ENCODE results near the gene NAA10.

Gene NAA10

DNA sequence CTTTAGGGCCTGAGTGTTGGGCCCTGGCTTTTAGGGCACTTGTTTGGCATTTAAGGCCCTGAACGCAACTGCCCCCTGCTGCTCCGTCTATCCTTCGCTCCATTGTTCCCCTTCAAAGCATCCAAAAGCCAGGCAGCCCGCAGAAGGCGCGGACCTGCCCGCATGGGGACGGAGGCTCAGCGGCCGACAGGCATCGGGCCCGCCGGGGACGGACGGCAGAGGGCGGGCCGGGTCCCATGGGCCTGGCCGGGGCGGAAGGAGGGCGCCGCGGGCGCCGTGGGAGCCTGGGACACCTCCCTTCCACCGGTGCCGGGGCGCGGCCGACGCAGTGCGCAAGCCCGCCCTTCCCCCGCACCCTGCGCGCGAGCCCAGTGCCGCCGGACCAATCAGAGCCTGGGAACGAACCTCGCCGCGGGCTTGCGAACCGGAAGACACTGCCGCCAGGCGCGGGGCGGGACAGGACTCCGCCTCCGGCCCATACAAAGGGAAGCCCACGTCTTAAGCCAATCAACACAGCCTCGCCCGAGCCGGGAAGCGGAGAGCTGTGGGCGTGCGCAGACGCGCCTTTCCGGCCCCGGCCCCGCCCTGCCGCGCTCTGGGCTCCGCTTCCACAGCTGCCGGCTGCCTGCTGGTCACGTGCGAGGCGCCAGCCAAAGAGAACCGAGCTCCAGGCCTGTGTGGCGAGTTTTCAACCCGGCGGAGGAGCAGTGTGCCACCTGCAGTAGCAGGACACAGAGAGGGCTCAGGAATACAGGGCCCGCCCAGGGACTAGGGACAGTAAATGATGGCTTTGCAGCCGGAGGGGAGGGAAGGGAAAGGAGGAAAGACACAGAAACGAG is 6.7 kb downstream of the NAA10 start:
- DNase-seq = peak; percentile 76 to 88 (median 82)

DNA sequence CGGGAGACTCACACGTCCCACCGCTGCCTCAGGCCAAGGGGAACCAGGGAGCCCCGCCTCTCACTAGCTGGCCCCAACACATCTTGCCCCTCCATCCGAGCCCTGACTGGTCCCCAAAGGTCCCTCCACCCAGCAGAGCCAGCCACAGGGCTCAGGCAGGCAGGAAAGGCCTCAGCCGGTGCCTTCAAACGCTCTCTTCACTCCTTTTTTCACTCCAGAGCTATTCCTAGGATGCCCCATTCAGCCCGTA is 7.2 kb downstream of the NAA10 start:
- no peak for DNase-seq

GRCh38 chrX:153926858-153927671 is 7.8 kb downstream of the NAA10 start:
- peak in 3 of 4 experiments; percentile 30 to 59 (median 58) for DNase-seq

DNA sequence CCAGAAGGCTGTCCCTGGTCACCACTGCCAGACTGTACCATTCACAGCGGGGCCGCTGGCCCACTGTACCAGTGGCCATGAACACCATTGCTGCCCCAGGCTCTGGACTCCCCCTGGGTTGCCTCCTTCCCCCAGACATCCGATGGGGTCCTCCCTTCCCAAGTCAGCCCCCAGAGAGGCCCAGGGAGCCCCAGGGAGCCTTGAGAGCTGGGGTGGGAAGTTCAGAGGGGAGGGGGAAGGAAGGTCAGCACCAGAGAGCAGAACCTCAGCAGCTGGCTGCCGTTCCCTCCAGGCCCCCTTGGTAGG is 8.3 kb downstream of the NAA10 start:
- DNase-seq = no peak

GRCh38 chrX:153925739-153926551 is 8.9 kb downstream of the NAA10 start, which contains the start of gene ARHGAP4:
ARHGAP4 (minus strand) TSS chrX:153926264; CDS start chrX:153926202, 62 bp downstream.
- peak in 1 of 4 experiments; percentile 18 for DNase-seq

GRCh38 chrX:153925387-153925738 is 9.5 kb downstream of the NAA10 start:
- no peak for DNase-seq

DNA sequence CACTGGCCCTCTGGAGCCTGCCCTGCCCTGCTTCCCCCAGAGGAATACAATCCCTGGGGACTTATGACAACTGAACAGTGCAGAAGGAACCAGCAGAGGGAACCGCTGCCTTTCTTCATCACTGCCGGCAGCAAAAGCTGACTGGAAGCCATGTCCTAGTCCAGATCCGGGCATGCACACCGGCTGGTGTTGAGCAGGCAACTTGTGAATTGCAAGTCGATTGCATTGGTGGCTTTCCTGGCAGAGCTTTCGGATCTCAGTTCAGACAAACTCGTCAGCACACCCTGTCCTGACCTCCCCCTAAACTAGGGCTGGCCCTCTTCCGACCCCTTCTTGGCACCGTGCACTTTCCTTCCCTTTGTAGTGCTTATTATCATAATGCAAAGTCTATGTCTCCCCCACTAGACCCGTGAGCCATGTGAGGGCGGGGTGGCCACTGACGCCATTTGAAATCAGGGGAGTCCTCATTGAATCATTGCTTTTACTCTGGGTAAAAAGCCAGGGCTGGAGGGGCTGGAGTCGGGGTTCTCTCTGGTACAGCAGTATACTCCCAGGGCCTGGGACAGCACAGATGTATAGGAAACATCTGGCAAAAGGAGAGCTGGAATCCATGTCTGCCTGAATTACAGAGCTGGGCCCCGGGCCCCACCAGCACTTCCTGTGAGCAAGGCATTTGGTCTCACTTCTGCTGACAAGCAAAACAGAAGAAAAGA is 10.5 kb downstream of the NAA10 start:
- peak in 1 of 4 experiments; percentile 10 for DNase-seq

DNA sequence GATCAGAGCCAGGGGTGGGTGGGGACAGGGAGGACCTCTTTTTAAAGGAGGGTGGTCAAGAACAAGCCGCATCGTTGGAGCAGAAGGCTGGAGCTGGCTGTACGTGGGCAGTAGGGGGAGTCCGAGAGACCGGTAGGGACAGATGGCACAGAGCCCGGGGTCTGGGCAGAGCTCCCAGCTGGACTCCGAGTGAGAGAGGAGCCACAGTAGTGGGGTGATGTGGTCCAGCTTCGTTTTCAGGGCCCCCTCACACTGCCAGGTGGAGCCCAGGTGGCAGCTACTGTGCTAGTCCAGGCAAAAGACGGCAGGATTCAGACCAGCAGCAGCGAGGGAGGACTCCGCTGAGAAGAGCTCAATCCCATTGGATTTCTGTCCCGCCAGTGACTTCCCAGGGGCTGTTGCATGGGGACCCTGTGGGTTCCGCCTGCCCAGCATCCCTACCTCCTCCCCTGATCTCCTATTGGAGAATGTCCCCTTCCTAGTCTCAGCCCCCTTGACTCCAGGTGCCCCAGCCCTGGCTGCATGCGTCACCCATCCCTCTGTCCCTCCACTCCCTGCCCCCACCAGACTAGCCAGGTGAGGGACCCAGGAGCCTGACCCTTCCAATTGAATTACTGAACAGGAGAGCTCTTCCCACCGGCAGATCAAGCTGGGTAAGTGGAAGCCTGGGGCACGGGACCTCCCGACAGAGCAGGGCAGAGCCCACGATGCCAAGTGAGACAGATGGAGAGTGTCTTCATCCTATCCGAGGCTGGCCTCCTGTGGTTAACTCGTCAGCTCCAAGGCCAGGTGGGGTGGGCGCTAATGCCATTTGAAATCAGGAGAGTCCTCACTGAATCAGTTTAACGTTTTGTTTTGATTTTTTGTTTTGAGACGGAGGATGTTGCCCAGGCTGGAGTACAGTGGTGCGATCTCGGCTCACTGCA is 11.6 kb downstream of the NAA10 start:
- no peak for DNase-seq

- DNase-seq = no peak
Measured at GRCh38 chrX:153921511-153922446, 13.1 kb downstream of the NAA10 start.

GRCh38 chrX:153921070-153921469 is 13.8 kb downstream of the NAA10 start:
- no peak for DNase-seq

DNA sequence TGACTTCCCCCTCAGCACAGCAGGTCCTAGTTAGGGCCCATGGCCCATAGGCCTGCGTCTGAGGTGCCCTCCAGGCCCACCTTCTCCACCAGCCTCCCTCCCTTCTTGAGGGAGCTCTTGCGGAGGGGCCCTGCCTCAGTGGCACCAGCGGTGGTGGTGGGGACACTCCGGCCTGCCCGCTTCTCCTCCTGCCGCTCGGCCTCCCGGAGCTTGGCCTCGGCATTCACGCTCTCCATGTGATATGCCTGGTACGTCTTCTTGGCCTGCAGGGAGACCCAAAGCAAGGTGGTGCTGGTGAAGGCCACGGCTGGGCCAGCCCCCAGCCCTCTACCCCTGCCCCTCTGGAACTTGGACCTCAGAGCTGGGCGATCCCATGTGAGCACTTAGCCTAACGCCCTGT is 14.3 kb downstream of the NAA10 start:
- DNase-seq = no peak

DNA sequence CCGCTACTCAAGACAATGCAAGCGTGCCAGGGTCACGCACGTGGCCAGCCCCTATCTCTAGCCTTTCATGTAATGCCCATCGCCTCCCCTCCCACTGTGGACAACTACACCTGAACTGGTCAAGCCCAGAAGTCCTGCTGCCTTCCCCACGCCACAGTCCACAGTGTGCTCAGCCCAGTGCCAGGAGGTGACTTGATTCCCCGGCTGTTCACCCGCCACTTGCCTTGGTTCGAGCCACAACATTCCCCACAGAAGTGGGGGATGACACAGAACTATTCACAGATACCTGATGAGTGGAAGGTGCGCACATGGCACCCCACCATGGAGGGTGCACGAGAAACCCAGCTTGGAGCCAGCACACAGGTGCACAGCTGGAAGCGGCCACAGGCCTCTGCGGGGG is 15.6 kb downstream of the NAA10 start:
- no peak for DNase-seq

GRCh38 chrX:153917869-153918268 is 17.0 kb downstream of the NAA10 start:
- no peak for DNase-seq

- DNase-seq = no peak
Measured at GRCh38 chrX:153913701-153914100, 21.1 kb downstream of the NAA10 start.

DNA sequence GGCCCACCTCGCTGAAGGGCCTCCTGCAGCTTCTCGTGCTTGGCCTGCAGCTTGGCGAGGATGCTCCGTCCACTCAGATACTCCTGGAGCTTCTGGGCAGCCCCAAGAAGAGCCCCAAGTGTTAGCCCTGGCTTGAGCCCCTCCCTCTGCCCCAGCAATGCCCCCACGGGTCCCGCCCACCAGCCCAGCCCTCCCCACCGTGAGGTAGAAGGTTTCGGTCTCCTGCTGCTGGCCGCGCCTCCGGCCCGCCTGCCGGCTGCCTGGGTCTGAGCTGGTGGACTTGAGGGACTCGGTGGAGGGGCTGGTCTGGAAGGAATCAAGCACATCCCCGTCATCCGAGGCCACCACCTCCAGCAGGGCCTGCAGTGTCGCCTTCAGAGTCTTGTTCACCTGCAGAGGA is 21.6 kb downstream of the NAA10 start:
- DNase-seq = no peak

DNA sequence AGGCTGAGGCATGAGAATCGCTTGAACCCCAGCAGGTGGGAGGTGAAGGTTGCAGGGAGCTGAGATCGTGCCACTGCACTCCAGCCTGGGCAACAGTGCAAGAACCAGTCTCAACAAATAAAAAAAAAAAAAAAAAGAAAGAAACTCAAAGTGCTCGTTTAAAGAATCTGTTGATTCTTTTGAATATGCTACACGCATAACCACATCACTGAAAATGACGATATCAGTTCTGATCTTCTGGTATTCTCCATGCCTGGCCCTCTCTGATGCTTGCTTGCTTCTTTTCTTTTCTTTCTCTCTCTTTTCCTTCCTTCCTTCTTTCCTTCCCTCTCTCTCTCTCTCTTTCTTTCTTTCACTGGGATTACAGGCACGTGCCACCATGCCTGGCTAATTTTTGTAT is 23.0 kb downstream of the NAA10 start:
- DNase-seq = no peak

DNA sequence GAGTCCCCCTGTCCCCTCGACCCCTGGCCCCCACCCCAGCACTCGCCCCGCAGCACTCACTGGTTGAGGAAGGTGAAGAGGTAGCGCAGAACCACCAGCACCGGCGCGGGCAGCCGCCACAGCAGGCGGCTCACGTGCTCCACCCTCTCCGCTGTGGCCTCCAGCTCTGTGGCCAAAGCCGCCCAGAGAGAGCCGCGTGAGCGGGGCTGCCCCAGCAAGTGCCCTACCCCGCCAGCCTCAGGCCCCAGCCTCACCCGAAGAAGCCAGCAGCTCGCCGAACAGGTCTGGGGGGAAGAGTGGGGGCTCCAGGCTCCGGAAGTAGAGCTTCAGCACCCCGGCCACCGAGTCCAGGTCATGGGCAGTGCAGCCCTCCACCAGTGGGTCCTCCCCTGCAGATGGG is 24.4 kb downstream of the NAA10 start:
- DNase-seq = no peak

DNA sequence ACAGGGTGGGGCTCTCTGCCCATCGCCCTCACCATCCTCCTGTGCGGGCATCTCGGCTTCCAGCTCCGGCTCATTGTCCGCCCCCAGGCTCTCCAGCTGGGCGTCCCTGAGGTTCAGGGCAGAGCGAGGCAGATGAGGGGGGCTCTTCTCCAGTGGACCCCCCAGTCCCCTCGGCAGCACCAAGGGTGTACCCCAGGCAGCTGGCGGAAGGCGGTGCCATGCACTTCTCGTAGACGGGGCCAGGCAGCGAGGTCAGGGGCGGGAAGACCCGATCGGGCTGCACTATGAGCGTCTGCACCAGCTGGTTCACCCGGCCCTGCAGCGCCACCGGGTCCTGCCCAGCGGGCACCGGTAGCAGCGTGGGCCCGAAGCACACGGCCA is 24.9 kb downstream of the NAA10 start:
- DNase-seq = no peak

GRCh38 chrX:153909024-153909979 is 25.5 kb downstream of the NAA10 start:
- DNase-seq = no peak
